HEK293 (cell line): ENCODE data around the gene ID1.

Source experiments
- CTCF ChIA-PET: fragments of 350-600 bp; formaldehyde crosslinking; extraction: SDS; loops from one replicate; lab custom pipeline; 2021; ENCODE audit warnings: antibody characterized with exemption; lab: Yijun Ruan, JAX
- POLR2A ChIA-PET: fragments of 300-600 bp; formaldehyde crosslinking; extraction: SDS; loops from one replicate; lab custom pipeline; 2020; ENCODE audit warnings: antibody characterized with exemption, inconsistent platforms; lab: Yijun Ruan, JAX
- H3K27ac ChIP-seq: fragments of 200-500 bp; sonication (Bioruptor generic); 2 replicates; pipeline ENCODE4 v1.5.1; 2014; ENCODE audit warnings: low read depth, low read length, control low read depth, inconsistent platforms; ENCODE audit errors: extremely low read depth
- H3K36me3 ChIP-seq, 2 experiments: fragments of 200-500 bp in 1 of 2; sonication (Bioruptor generic) in 1 of 2; 1 replicate in 1 of 2; 2 replicates in 1 of 2; pipeline ENCODE4 v1.5.1; 2014 to 2017; ENCODE audit warnings: inconsistent platforms in 2 of 2, low read length in 2 of 2; ENCODE audit not compliant: control insufficient read depth in 2 of 2, insufficient read depth in 1 of 2
- H3K4me1 ChIP-seq: fragments of 200-500 bp; sonication (Bioruptor generic); 2 replicates; pipeline ENCODE4 v1.5.1; 2014; ENCODE audit warnings: mild to moderate bottlenecking, low read length, inconsistent platforms; ENCODE audit not compliant: control insufficient read depth, insufficient read depth
- H3K4me3 ChIP-seq: 2 replicates; pipeline ENCODE4 v1.5.1; 2011; ENCODE audit warnings: low read depth, mild to moderate bottlenecking, control low read depth, low read length, moderate library complexity
- H3K9me3 ChIP-seq: fragments of 200-500 bp; sonication (Bioruptor generic); 2 replicates; pipeline ENCODE4 v1.5.1; 2014; ENCODE audit warnings: low read depth, low read length, inconsistent platforms; ENCODE audit not compliant: control insufficient read depth, insufficient read depth
- HOXC10 ChIP-seq: sonication (generic); formaldehyde crosslinking; IDR thresholded peaks from 2 replicates; pipeline ENCODE4 v1.8.1; 2023; ENCODE audit warnings: mild to moderate bottlenecking, missing genetic modification reagents
- KLF16 ChIP-seq: fragments of 450-650 bp; formaldehyde crosslinking; IDR thresholded peaks from 2 replicates; pipeline ENCODE4 v1.5.1; 2017; ENCODE audit warnings: missing biosample characterization, missing genetic modification characterization
- PATZ1 ChIP-seq: fragments of 450-650 bp; formaldehyde crosslinking; IDR thresholded peaks from 2 replicates; pipeline ENCODE4 v1.5.1; 2016; ENCODE audit warnings: missing biosample characterization, missing genetic modification characterization
- SETDB1 ChIP-seq: IDR thresholded peaks from one replicate; pipeline ENCODE4 v1.6.1; 2017; ENCODE audit warnings: mild to moderate bottlenecking, low read length, moderate library complexity, mixed read lengths; ENCODE audit not compliant: insufficient read length
- WT1 ChIP-seq: fragments of 450-650 bp; formaldehyde crosslinking; IDR thresholded peaks from 2 replicates; pipeline ENCODE4 v1.5.1; 2016; ENCODE audit warnings: missing biosample characterization, missing genetic modification characterization
- ZBTB17 ChIP-seq: fragments of 450-650 bp; formaldehyde crosslinking; IDR thresholded peaks from 2 replicates; pipeline ENCODE4 v1.5.1; 2016; ENCODE audit warnings: missing biosample characterization, missing genetic modification characterization
- ZFP69B ChIP-seq: fragments of 450-650 bp; formaldehyde crosslinking; IDR thresholded peaks from 2 replicates; pipeline ENCODE4 v1.5.1; 2016; ENCODE audit warnings: missing biosample characterization, missing genetic modification characterization
- ZNF138 ChIP-seq: fragments of 450-650 bp; formaldehyde crosslinking; IDR thresholded peaks from 2 replicates; pipeline ENCODE4 v1.5.1; 2016; ENCODE audit warnings: missing biosample characterization, missing genetic modification characterization, borderline replicate concordance
- ZNF184 ChIP-seq: fragments of 450-650 bp; IDR thresholded peaks from 2 replicates; pipeline ENCODE4 v1.5.1; 2018; ENCODE audit warnings: missing biosample characterization, mild to moderate bottlenecking, missing genetic modification characterization
- ZNF214 ChIP-seq: fragments of 450-650 bp; formaldehyde crosslinking; IDR thresholded peaks from 2 replicates; pipeline ENCODE4 v1.5.1; 2017; ENCODE audit warnings: missing biosample characterization, mild to moderate bottlenecking, missing genetic modification characterization, borderline replicate concordance
- ZNF280C ChIP-seq: fragments of 450-650 bp; formaldehyde crosslinking; IDR thresholded peaks from 2 replicates; pipeline ENCODE4 v1.5.1; 2016; ENCODE audit warnings: missing biosample characterization, missing genetic modification characterization
- ZNF366 ChIP-seq: fragments of 450-650 bp; formaldehyde crosslinking; conservative IDR thresholded peaks from 2 replicates; pipeline ENCODE4 v1.5.1; 2016; ENCODE audit warnings: missing biosample characterization, missing genetic modification characterization
- ZNF501 ChIP-seq: fragments of 450-650 bp; formaldehyde crosslinking; IDR thresholded peaks from 2 replicates; pipeline ENCODE4 v1.5.1; 2016; ENCODE audit warnings: missing biosample characterization, missing genetic modification characterization
- ZNF521 ChIP-seq: fragments of 450-650 bp; formaldehyde crosslinking; IDR thresholded peaks from 2 replicates; pipeline ENCODE4 v1.5.1; 2017; ENCODE audit warnings: missing biosample characterization, mild to moderate bottlenecking, missing genetic modification characterization
- ZNF629 ChIP-seq: fragments of 450-650 bp; formaldehyde crosslinking; IDR thresholded peaks from 2 replicates; pipeline ENCODE4 v1.5.1; 2017; ENCODE audit warnings: missing biosample characterization, missing genetic modification characterization
- ZNF677 ChIP-seq: fragments of 450-650 bp; IDR thresholded peaks from 2 replicates; pipeline ENCODE4 v1.5.0; 2018; ENCODE audit warnings: missing biosample characterization, mild to moderate bottlenecking, missing genetic modification characterization, moderate library complexity
- ZNF785 ChIP-seq: fragments of 450-650 bp; formaldehyde crosslinking; IDR thresholded peaks from 2 replicates; pipeline ENCODE4 v1.5.1; 2016; ENCODE audit warnings: missing biosample characterization, missing genetic modification characterization
- ZNF791 ChIP-seq: fragments of 450-650 bp; formaldehyde crosslinking; IDR thresholded peaks from 2 replicates; pipeline ENCODE4 v1.5.1; 2016; ENCODE audit warnings: missing biosample characterization, missing genetic modification characterization
- ZNF837 ChIP-seq: fragments of 450-650 bp; formaldehyde crosslinking; IDR thresholded peaks from 2 replicates; pipeline ENCODE4 v1.5.1; 2016; ENCODE audit warnings: missing biosample characterization, missing genetic modification characterization
- TF ChIP-seq, protein P1 (sequence below): fragments of 450-650 bp; formaldehyde crosslinking; conservative IDR thresholded peaks from 2 replicates; pipeline ENCODE4 v1.5.1; 2016; ENCODE audit warnings: low read depth, missing biosample characterization, missing genetic modification characterization

ID1 gene

GRCh38 chr20:31640259-31640658 lies 35.2 kb downstream of the ID1 start (continued):
- no peak for TF ChIP-seq ZNF791 (tag by site-specific recombination)
- TF ChIP-seq ZNF837 (tag by site-specific recombination) = no peak
- TF ChIP-seq WT1 = no peak
- no peak for TF ChIP-seq ZNF214 (tag by site-specific recombination)
- TF ChIP-seq ZNF629 = no peak
- no peak for TF ChIP-seq ZNF280C (tag by site-specific recombination)
- TF ChIP-seq ZBTB17 (tag by site-specific recombination) = no peak
- no peak for TF ChIP-seq ZNF677 (tag by site-specific recombination)
- no peak for TF ChIP-seq ZNF785
- TF ChIP-seq ZNF138 (tag by site-specific recombination) = no peak
- TF ChIP-seq, all 188 proteins: peak for 0

DNA sequence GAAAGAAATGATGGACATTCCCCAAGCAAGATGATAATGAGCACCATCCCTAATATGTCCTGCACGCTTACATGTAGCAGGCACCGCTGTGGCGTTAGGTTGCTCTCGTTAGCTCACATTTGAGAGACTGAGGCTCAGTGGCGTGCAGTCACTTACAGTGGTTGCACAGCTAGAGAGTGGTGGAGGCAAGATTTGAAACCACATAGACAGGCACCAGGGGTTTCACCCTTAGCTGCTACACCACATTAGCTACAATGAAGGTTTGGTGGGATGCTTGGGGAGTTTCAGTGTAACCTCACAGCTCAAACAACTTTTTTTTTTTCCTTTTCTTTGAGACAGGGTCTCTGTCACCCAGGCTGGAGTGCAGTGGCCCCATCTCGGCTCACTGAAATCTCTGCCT lies 36.3 kb downstream of the ID1 start:
- POLR2A ChIA-PET = interaction anchor here (0.7 kb wide), 1 partner anchor 79 kb away, joined by 8 read pairs; no protein-coding TSS in a partner anchor
- Histone ChIP-seq H3K27ac (no peak overlapping the region), H3K9me3 (no peaks in the 10 kb centered on the region), H3K4me1 (no peaks in the 10 kb centered on the region), H3K36me3 (no peaks in the 10 kb centered on the region), H3K4me3 (no peak overlapping the region)
- TF ChIP-seq, protein P1, sequence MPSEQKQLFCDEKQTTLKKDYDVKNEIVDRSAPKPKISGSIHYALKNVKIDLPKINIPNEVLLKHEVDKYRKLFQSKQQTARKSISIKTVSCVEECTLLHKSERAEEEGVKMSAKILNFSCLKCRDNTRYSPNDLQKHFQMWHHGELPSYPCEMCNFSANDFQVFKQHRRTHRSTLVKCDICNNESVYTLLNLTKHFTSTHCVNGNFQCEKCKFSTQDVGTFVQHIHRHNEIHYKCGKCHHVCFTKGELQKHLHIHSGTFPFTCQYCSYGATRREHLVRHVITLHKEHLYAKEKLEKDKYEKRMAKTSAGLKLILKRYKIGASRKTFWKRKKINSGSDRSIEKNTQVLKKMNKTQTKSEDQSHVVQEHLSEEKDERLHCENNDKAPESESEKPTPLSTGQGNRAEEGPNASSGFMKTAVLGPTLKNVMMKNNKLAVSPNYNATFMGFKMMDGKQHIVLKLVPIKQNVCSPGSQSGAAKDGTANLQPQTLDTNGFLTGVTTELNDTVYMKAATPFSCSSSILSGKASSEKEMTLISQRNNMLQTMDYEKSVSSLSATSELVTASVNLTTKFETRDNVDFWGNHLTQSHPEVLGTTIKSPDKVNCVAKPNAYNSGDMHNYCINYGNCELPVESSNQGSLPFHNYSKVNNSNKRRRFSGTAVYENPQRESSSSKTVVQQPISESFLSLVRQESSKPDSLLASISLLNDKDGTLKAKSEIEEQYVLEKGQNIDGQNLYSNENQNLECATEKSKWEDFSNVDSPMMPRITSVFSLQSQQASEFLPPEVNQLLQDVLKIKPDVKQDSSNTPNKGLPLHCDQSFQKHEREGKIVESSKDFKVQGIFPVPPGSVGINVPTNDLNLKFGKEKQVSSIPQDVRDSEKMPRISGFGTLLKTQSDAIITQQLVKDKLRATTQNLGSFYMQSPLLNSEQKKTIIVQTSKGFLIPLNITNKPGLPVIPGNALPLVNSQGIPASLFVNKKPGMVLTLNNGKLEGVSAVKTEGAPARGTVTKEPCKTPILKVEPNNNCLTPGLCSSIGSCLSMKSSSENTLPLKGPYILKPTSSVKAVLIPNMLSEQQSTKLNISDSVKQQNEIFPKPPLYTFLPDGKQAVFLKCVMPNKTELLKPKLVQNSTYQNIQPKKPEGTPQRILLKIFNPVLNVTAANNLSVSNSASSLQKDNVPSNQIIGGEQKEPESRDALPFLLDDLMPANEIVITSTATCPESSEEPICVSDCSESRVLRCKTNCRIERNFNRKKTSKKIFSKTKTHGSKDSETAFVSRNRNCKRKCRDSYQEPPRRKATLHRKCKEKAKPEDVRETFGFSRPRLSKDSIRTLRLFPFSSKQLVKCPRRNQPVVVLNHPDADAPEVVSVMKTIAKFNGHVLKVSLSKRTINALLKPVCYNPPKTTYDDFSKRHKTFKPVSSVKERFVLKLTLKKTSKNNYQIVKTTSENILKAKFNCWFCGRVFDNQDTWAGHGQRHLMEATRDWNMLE (tag by site-specific recombination) = no peak
- no peak for TF ChIP-seq HOXC10 (CRISPR knock-in tag)
- TF ChIP-seq SETDB1 = no peak
- TF ChIP-seq ZNF184 (tag by site-specific recombination) = no peak
- no peak for TF ChIP-seq ZNF366 (tag by site-specific recombination)
- no peak for TF ChIP-seq PATZ1 (tag by site-specific recombination)
- no peak for TF ChIP-seq ZFP69B (tag by site-specific recombination)
- TF ChIP-seq KLF16 = no peak
- TF ChIP-seq ZNF521 (tag by site-specific recombination) = no peak
- TF ChIP-seq ZNF501 (tag by site-specific recombination) = no peak
- CTCF ChIA-PET = interaction anchor here (0.6 to 1.3 kb wide), 4 partner anchors 75 to 90 kb away, joined by 3 to 5 read pairs (median 4); no protein-coding TSS in a partner anchor
